Loucy (cell line): Measurements from ENCODE around the gene CPEB4.

ENCODE experiments used
- EZH2phosphoT487 ChIP-seq: fragments of 200-600 bp; IDR thresholded peaks from 2 replicates; pipeline ENCODE4 v1.6.1; 2018; ENCODE audit warnings: antibody characterized with exemption, mild to moderate bottlenecking, moderate library complexity, borderline replicate concordance
- TF ChIP-seq, protein P1 (sequence below): fragments of 200-600 bp; sonication (generic); conservative IDR thresholded peaks from 2 replicates; pipeline ENCODE4 v1.5.1; 2014; ENCODE audit warnings: mild to moderate bottlenecking, antibody characterized with exemption, low read length

DNA sequence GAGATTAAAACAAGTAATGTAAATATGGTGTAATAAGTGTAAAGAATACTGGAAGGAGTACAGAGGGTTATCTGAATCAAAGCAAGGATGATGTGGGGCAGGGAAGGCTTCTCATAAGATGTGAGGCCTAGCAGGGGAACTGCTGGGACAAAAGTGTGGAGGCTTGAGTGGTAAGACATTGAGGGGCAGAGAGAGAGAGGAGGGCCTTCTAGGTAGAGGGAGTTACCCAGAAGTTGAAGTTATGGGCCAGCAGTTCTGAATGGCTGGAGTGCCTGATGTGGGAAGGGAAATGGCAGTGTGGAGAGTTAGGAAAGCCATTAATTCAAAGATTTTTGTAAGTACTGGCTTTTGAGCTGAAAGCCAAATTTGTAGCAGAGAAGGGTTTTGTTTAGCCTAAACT lies 36.8 kb downstream of the CPEB4 start:
- TF ChIP-seq, protein P1, sequence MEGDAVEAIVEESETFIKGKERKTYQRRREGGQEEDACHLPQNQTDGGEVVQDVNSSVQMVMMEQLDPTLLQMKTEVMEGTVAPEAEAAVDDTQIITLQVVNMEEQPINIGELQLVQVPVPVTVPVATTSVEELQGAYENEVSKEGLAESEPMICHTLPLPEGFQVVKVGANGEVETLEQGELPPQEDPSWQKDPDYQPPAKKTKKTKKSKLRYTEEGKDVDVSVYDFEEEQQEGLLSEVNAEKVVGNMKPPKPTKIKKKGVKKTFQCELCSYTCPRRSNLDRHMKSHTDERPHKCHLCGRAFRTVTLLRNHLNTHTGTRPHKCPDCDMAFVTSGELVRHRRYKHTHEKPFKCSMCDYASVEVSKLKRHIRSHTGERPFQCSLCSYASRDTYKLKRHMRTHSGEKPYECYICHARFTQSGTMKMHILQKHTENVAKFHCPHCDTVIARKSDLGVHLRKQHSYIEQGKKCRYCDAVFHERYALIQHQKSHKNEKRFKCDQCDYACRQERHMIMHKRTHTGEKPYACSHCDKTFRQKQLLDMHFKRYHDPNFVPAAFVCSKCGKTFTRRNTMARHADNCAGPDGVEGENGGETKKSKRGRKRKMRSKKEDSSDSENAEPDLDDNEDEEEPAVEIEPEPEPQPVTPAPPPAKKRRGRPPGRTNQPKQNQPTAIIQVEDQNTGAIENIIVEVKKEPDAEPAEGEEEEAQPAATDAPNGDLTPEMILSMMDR = no peak
- TF ChIP-seq EZH2phosphoT487 = no peak
